Fibroblast of villous mesenchyme (primary cell): ENCODE measurements around the gene SETD1A. TPM values are rescaled to one million over a fixed set of nuclear protein-coding genes. Genes with fewer than 3 reads are reported as not detected.

Source experiments
- DNase-seq: peaks from one replicate; pipeline ENCODE4 v3.0.0-alpha.2; 2010; ENCODE audit warnings: low read depth
- H3K4me3 ChIP-seq: 2 replicates; pipeline ENCODE4 v1.5.1; 2011; ENCODE audit warnings: low read depth, mild to moderate bottlenecking, low read length
- total RNA-seq: library from RNA; depleted of rRNA; stranded (reverse); fragments of >200 nt; gene quantifications from 2 replicates; pipeline ENCODE4 v1.2.3, GENCODE V29; 2012
- TF ChIP-seq, protein P1 (sequence below): IDR thresholded peaks from 2 replicates; pipeline ENCODE4 v1.5.1; 2012; ENCODE audit warnings: low read depth, mild to moderate bottlenecking, low read length; ENCODE audit not compliant: insufficient read depth

SETD1A gene
- total RNA-seq, 1 donor: 3.5 TPM

DNA sequence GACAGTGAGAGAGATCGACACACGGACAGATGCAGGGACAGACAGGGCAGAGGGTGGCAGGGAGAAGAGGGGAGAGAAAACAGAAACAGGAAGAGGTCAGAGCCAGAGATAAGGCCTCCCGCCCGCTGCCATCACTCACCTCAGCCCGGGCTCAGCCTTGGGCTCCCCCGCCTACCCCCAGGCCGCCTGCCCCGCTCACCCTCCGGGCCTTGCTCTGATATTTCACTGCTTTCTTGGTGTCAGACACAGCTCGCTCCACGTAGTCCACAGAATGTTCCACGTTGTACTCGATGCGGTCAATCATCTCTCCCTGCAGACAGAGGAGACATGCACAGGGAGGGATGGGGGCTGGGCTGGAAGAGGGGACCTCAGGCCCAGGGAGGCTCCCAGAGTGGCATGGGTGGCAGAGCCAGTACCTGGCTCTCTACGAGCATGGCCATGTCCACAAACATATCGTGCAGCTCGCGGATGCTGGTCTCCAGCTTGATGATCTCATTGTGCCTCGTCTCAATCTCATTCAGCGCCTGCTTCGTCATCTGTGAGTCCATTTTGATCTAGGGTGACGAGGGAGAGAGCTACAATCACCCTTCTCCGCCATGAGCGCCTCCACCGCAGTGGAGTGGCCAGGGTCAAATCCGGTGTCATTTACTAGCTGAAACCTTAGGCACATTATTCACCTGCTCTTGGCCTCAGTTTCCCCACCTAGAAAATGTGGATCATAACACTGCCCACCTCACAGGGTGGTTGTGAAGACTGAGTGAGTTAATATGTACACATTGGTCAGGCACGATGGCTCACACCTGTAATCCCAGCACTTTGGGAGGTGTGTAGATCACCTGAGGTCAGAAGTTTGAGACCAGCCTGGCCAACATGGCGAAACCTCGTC is 35.6 kb downstream of the SETD1A start:
- no peak for DNase-seq
- TF ChIP-seq, protein P1, sequence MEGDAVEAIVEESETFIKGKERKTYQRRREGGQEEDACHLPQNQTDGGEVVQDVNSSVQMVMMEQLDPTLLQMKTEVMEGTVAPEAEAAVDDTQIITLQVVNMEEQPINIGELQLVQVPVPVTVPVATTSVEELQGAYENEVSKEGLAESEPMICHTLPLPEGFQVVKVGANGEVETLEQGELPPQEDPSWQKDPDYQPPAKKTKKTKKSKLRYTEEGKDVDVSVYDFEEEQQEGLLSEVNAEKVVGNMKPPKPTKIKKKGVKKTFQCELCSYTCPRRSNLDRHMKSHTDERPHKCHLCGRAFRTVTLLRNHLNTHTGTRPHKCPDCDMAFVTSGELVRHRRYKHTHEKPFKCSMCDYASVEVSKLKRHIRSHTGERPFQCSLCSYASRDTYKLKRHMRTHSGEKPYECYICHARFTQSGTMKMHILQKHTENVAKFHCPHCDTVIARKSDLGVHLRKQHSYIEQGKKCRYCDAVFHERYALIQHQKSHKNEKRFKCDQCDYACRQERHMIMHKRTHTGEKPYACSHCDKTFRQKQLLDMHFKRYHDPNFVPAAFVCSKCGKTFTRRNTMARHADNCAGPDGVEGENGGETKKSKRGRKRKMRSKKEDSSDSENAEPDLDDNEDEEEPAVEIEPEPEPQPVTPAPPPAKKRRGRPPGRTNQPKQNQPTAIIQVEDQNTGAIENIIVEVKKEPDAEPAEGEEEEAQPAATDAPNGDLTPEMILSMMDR: no peak
- no peak overlapping the region for H3K4me3 ChIP-seq

DNA sequence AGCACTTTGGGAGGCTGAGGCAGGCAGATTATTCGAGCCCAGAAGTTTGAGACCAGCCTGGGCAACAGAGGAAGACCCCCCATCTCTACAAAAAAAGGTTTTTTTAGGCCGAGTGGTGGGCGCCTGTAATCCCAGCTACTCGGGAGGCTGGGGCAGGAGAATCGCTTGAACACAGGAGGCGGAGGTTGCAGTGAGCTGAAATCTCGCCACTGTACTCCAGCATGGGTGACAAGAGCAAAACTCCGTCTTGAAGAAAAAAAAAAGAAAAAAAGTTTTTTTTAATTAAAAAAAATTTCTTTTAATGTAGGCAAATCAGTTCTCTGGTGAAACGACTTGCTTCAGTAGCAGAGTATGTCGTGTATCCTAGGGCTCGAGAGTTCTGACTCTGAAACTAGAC is 38.4 kb downstream of the SETD1A start:
- H3K4me3 ChIP-seq: no peak overlapping the region
- no peak for DNase-seq
- TF ChIP-seq, protein P1: no peak

DNA sequence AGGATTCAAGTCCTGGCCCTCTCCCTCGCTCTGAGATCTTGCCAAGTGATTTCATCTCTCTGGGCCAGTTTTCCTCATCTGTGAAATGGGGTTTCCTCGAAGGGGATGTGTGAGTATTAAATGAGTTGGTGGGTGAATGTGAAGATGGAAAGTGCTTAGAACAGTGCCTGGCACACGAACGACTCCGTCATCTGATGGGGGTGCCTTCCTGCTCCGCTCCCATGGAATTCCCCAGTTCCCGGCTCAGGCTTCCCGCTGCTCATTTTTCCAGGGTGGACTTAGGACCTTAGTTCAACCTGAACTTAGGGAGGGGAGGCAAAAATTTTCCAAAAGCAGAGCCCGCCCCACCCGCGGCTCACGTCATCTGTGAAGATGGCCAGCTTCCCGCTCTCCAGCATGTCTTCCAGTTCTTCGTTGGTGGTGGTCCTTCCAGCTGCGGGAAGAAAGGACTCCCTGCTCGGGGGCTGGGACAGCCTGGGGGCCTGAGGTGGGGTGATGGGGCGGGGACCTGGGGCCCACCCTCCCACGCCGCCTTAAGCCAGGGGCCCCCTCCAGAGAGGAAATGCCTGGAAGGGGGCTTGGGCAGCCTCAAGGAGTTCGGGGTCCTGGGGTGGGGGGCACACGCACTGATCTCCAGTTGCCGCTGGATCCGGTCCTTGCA is 38.9 kb downstream of the SETD1A start:
- peak; percentile 24 for DNase-seq
- TF ChIP-seq, protein P1: no peak

DNA sequence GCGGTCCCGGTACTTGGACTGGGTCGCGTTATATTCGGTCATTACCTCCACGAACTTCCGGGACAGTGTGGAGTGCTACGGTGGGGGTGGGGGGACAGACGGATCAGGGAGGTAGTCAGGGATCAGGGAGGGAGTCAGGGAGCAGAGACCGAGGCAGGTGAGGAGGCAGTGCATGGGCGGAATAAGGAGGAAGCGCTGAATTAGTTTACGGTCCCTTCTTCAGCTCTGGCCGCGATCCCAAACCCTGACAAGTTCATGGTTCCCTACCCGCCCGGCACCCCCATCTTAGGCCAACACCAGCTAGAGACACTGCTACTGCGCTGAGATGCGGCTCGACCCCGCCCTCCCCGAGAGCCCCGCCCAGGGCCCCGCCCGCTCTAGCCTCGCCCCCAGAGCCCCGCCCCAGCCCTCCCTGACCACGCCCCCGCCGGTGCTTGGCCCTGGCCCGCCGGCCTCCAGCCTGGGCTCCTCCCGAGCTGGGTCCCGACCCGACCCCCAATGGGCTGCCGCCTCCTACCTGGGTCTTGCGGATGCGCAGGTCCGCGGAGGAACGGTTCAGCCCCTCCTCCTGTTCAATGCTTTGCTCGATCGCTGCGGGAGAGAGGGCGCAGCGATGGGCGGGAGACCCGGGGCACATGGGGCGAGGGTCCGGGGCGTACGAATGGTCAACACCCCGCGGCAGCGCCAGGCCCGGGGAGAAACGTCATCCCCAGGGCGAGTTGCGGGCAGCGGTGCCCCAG is 39.6 kb downstream of the SETD1A start:
- TF ChIP-seq, protein P1: no peak
- H3K4me3 ChIP-seq: peak overlapping the region; percentile 75
- DNase-seq: peak; percentile 74

More for the DNA sequence above, 38.9 kb downstream of the SETD1A start:
- H3K4me3 ChIP-seq: peak overlapping the region; percentile 75

DNA sequence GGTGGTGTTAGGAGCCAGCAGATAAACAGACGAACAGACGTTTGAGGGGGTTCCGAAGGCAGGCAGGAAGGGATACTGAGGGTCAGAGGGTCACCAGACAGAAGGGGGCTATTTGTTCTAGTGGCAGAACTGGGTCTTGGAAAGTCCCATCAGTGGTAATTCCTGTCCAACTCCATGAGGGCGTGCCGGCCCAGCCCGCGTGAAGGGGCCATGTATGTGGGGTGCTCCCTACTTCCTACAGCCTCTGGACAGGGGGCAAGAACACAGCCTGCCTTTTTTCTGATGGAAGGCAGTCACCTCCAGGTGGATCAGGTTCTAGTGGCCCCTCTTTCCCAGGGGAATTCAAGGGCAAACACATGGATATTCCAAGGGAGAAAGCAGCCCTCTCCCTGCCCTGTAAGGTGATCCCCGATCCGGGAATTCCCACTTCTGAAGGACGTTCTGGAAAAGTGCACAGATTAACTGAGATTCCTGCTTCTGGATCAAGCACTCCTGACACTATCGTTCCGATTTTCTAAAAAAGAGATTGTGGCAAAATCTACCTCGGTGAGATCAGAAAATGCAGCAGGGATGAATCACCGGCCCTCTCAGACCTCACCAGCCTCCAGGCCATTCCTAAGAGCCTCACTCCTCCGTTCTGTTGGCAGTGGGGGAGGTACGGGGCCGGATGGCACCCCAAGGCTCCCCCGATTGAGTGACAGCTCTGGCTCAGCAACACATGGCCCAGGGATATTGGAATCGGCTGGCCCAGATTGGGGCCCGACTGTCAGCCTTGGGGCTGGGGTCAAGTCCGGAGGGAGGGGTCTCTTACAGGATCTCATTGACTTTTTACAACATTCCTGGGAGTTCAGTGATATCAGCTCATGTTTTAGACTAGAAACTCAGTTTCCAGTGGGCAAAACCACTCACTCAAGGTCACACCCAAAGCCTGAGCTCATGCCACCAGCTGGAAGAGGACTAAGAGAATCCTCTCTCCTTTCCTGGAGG is 40.5 kb downstream of the SETD1A start:
- TF ChIP-seq, protein P1: no peak
- peak overlapping the region; percentile 75 for H3K4me3 ChIP-seq
- DNase-seq: peak; percentile 69
